Measurements from ENCODE around the gene LAD1. TPM values are rescaled to one million over a fixed set of nuclear protein-coding genes. Genes with fewer than 3 reads are reported as not detected.

Gene LAD1
- polyA plus RNA-seq, 1 experiment: 0.04 TPM

DNA sequence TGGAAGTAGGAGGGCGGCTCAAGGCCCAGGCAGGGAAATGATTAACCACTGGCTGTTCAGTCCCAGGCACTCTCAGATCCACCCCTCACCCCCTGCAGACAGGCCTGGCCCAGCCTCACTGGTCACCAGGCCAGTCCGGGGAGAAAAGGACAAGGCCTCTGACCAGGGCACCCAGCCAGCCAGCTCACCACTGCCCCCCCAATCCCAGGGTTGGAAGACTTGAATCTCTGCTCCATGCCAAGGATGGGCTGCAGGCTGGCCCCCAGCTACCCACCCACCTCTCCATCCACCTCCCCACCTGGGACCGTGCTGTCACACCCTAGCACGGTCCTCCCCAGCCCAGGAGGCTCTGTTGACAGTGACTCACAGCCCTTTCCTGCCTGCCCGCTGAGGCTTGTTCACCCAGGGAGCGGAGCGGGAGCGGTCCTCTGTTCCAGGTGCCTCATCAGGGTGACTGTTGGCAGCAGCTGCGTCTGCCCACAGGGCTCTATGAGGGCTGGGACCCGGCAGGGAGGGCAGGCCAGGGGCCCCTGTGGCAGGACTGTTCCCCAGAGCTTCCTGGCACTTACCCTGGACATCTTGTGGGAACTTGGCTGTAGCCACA, 2.2 kb downstream of the LAD1 start:
- ChIA-PET CTCF (interaction anchor here (0.6 to 1.7 kb wide), 4 partner anchors 10 to 125 kb away, joined by 3 to 5 read pairs (median 4); no protein-coding TSS in a partner anchor), POLR2A (no interaction called here)
- H3K27me3 ChIP-seq (ENCODE audit: control insufficient read depth, insufficient read depth, low read length): peaks cover 82% of the 10 kb centered on the region
- H3K9me3 ChIP-seq (ENCODE audit: control insufficient read depth, insufficient read depth, low read length): no peaks in the 10 kb centered on the region; the same call in 1 of the 2 replicates
- no peak overlapping the region for H3K4me3 ChIP-seq (ENCODE audit: low read depth, low read length)
- H3K27ac ChIP-seq (ENCODE audit: low read depth, low read length): no peak overlapping the region
- TF ChIP-seq, protein P1, sequence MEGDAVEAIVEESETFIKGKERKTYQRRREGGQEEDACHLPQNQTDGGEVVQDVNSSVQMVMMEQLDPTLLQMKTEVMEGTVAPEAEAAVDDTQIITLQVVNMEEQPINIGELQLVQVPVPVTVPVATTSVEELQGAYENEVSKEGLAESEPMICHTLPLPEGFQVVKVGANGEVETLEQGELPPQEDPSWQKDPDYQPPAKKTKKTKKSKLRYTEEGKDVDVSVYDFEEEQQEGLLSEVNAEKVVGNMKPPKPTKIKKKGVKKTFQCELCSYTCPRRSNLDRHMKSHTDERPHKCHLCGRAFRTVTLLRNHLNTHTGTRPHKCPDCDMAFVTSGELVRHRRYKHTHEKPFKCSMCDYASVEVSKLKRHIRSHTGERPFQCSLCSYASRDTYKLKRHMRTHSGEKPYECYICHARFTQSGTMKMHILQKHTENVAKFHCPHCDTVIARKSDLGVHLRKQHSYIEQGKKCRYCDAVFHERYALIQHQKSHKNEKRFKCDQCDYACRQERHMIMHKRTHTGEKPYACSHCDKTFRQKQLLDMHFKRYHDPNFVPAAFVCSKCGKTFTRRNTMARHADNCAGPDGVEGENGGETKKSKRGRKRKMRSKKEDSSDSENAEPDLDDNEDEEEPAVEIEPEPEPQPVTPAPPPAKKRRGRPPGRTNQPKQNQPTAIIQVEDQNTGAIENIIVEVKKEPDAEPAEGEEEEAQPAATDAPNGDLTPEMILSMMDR (IDR thresholded peaks at IDR 0.05; ENCODE audit: low read depth, low read length): no peak
- no peak for DNase-seq (ENCODE audit: low read depth, low spot score)

DNA sequence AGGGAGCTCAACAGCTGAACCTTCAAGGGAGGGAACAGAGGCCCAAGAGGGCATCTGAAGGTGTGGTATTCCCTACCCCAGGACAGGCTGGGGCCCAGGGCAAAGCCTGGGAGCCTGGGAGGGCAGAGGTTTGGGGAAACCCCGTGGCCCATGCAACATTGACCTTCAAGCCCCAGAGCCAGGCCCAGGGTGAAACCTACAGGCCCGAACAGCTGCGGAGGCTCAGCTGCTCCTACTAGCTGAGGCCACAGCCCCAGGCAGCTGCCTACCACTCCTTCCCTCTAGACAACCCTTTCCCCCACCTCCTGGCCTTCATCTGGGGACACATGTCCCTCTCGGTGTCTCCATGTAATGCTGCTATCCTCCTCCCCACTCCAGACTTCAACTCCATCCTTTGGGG, 3.2 kb downstream of the LAD1 start:
- ChIA-PET CTCF (interaction anchor here (0.5 to 1.8 kb wide), 4 partner anchors 10 to 22 kb away, joined by 3 to 7 read pairs (median 6); no protein-coding TSS in a partner anchor), POLR2A (no interaction called here)
- DNase-seq (ENCODE audit: low read depth, low spot score): no peak
- TF ChIP-seq, protein P1 (IDR thresholded peaks at IDR 0.05; ENCODE audit: low read depth, low read length): no peak
- H3K9me3 ChIP-seq (ENCODE audit: control insufficient read depth, insufficient read depth, low read length): no peaks in the 10 kb centered on the region; the same call in 1 of the 2 replicates
- peaks cover 79% of the 10 kb centered on the region for H3K27me3 ChIP-seq (ENCODE audit: control insufficient read depth, insufficient read depth, low read length)
- no peak overlapping the region for H3K27ac ChIP-seq (ENCODE audit: low read depth, low read length)
- H3K4me3 ChIP-seq (ENCODE audit: low read depth, low read length): no peak overlapping the region

DNA sequence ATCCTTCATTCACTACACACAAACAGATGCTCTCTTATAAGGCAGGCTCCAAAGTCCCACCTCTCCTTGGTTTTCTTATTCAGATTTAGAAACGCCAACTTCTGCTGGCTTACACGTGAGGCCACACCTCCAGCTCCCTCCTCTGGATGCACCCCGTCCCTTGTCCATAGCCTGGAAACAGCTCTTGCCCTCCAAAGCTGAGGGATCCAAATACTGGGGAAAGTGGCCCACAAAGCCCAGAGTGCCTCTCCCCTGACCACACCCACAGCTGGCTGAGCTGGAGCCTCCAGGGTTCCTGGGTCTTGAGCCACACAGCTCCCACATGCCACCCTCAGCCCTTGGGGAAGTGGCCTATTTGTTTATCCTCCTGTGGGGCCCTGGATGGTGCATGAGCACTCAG, 4.5 kb downstream of the LAD1 start:
- DNase-seq (ENCODE audit: low read depth, low spot score): no peak
- Histone ChIP-seq H3K4me3 (ENCODE audit: low read depth, low read length) (no peak overlapping the region), H3K27ac (ENCODE audit: low read depth, low read length) (no peak overlapping the region), H3K27me3 (ENCODE audit: control insufficient read depth, insufficient read depth, low read length) (peaks cover 71% of the 10 kb centered on the region), H3K9me3 (ENCODE audit: control insufficient read depth, insufficient read depth, low read length) (no peaks in the 10 kb centered on the region; the same call in 1 of the 2 replicates)
- POLR2A ChIA-PET: no interaction called here
- TF ChIP-seq, protein P1 (IDR thresholded peaks at IDR 0.05; ENCODE audit: low read depth, low read length): no peak
- CTCF ChIA-PET: interaction anchor here (0.9 to 1.8 kb wide), 3 partner anchors 9 to 46 kb away, joined by 5 to 7 read pairs (median 5); no protein-coding TSS in a partner anchor

GRCh38 chr1:201393076-201393475, 6.0 kb downstream of the LAD1 start:
- DNase-seq (ENCODE audit: low read depth, low spot score): no peak
- ChIA-PET POLR2A (no interaction called here), CTCF (interaction anchor here (0.6 to 1.0 kb wide), 3 partner anchors 14 to 170 kb away, joined by 3 to 7 read pairs (median 4); no protein-coding TSS in a partner anchor)
- TF ChIP-seq, protein P1 (IDR thresholded peaks at IDR 0.05; ENCODE audit: low read depth, low read length): no peak
- no peak overlapping the region for H3K27ac ChIP-seq (ENCODE audit: low read depth, low read length)
- no peak overlapping the region for H3K4me3 ChIP-seq (ENCODE audit: low read depth, low read length)
- H3K27me3 ChIP-seq (ENCODE audit: control insufficient read depth, insufficient read depth, low read length): peaks cover 62% of the 10 kb centered on the region
- no peaks in the 10 kb centered on the region for H3K9me3 ChIP-seq (ENCODE audit: control insufficient read depth, insufficient read depth, low read length)
